IMR-90 (cell line): ENCODE results near the gene MGLL. TPM values are rescaled to one million over a fixed set of nuclear protein-coding genes. Genes with fewer than 3 reads are reported as not detected.

Experiments used
- ATAC-seq: fragments of 200-7000 bp; cut with Tn5 transposase; 2 replicates; pipeline ENCODE4 v1.9.1; 2020; ENCODE audit warnings: low read depth, mild to moderate bottlenecking, moderate library complexity
- BruUV-seq: library from RNA; stranded (reverse); fragments of 400-500 nt; replicated peaks from 2 replicates; lab custom pipeline; 2021; lab: Mats Ljungman, UMichigan
- CTCF ChIA-PET: fragments of 300-600 bp; formaldehyde crosslinking; extraction: SDS; loops from one replicate; lab custom pipeline; 2021; ENCODE audit warnings: antibody characterized with exemption; lab: Yijun Ruan, JAX
- POLR2A ChIA-PET: fragments of 300-600 bp; sonication (Branson Sonifier 250); formaldehyde crosslinking; loops from one replicate; lab custom pipeline; 2022; ENCODE audit warnings: antibody characterized with exemption; ENCODE audit not compliant: unreplicated experiment; lab: Charles Lee
- DNase-seq: peaks from one replicate; pipeline ENCODE4 v3.0.0; 2013
- H2AFZ ChIP-seq: replicated peaks from 2 replicates; pipeline ENCODE3; 2013; ENCODE audit warnings: low read length, mild to moderate bottlenecking; ENCODE audit not compliant: poor library complexity
- H2AK5ac ChIP-seq: 2 replicates; pipeline ENCODE4 v1.6.1; 2013; ENCODE audit warnings: low read depth, low read length, inconsistent platforms
- H2AK9ac ChIP-seq: replicated peaks from 2 replicates; pipeline ENCODE3; 2013; ENCODE audit warnings: mild to moderate bottlenecking, low read depth, low read length, moderate library complexity; ENCODE audit not compliant: poor library complexity
- H2BK120ac ChIP-seq: 2 replicates; pipeline ENCODE4 v1.6.1; 2013; ENCODE audit warnings: low read depth, low read length, inconsistent platforms
- H2BK15ac ChIP-seq: 3 replicates; pipeline ENCODE4 v1.6.1; 2013; ENCODE audit warnings: low read depth, low read length, inconsistent platforms
- H2BK20ac ChIP-seq: 2 replicates; pipeline ENCODE4 v1.6.1; 2013; ENCODE audit warnings: low read depth, mild to moderate bottlenecking, inconsistent platforms, low read length, moderate library complexity
- H2BK5ac ChIP-seq: 2 replicates; pipeline ENCODE4 v1.6.1; 2013; ENCODE audit warnings: mild to moderate bottlenecking, low read depth, low read length, inconsistent platforms; ENCODE audit not compliant: poor library complexity, severe bottlenecking
- H3K14ac ChIP-seq: replicated peaks from 2 replicates; pipeline ENCODE4 v1.6.1; 2013; ENCODE audit warnings: low read depth, low read length, inconsistent platforms
- H3K18ac ChIP-seq: 2 replicates; pipeline ENCODE4 v1.6.1; 2013; ENCODE audit warnings: low read depth, low read length, control low read depth
- H3K23ac ChIP-seq: 2 replicates; pipeline ENCODE4 v1.6.1; 2013; ENCODE audit warnings: low read depth, low read length, inconsistent platforms
- H3K27ac ChIP-seq: 2 replicates; pipeline ENCODE4 v1.5.1; 2013; ENCODE audit warnings: mild to moderate bottlenecking, control low read depth, low read length; ENCODE audit not compliant: insufficient read depth
- H3K27me3 ChIP-seq: 2 replicates; pipeline ENCODE4 v1.6.1; 2013; ENCODE audit warnings: low read length; ENCODE audit not compliant: control insufficient read depth, insufficient read depth
- H3K36me3 ChIP-seq: 2 replicates; pipeline ENCODE4 v1.6.1; 2013; ENCODE audit warnings: low read length, mixed read lengths; ENCODE audit not compliant: control insufficient read depth, insufficient read depth
- H3K4ac ChIP-seq: 2 replicates; pipeline ENCODE4 v1.6.1; 2013; ENCODE audit warnings: low read depth, low read length, inconsistent platforms
- H3K4me1 ChIP-seq: 2 replicates; pipeline ENCODE4 v1.6.1; 2013; ENCODE audit warnings: low read length, mixed read lengths; ENCODE audit not compliant: control insufficient read depth, insufficient read depth
- H3K4me2 ChIP-seq: 2 replicates; pipeline ENCODE4 v1.6.1; 2013; ENCODE audit warnings: low read depth, mild to moderate bottlenecking, control low read depth, low read length, moderate library complexity
- H3K4me3 ChIP-seq: 2 replicates; pipeline ENCODE4 v1.5.1; 2013; ENCODE audit warnings: low read depth, mild to moderate bottlenecking, control low read depth, low read length, moderate library complexity; ENCODE audit not compliant: insufficient read depth
- H3K56ac ChIP-seq: 2 replicates; pipeline ENCODE4 v1.6.1; 2013; ENCODE audit warnings: low read length, inconsistent platforms; ENCODE audit not compliant: insufficient read depth; ENCODE audit errors: extremely low read depth
- H3K79me1 ChIP-seq, 2 experiments: 2 replicates each; pipeline ENCODE4 v1.6.1; 2013; ENCODE audit warnings: low read length in 2 of 2, inconsistent platforms in 1 of 2, low read depth in 1 of 2
- H3K9ac ChIP-seq: 2 replicates; pipeline ENCODE4 v1.6.1; 2013; ENCODE audit warnings: low read depth, low read length, control low read depth
- H3K9me1 ChIP-seq: 2 replicates; pipeline ENCODE4 v1.6.1; 2013; ENCODE audit warnings: low read length, inconsistent platforms; ENCODE audit not compliant: insufficient read depth
- H3K9me3 ChIP-seq: 2 replicates; pipeline ENCODE4 v1.6.1; 2013; ENCODE audit warnings: low read length; ENCODE audit not compliant: control insufficient read depth, insufficient read depth
- H4K20me1 ChIP-seq: 2 replicates; pipeline ENCODE4 v1.6.1; 2013; ENCODE audit warnings: low read length, inconsistent platforms; ENCODE audit not compliant: insufficient read depth
- H4K5ac ChIP-seq: 2 replicates; pipeline ENCODE4 v1.6.1; 2013; ENCODE audit warnings: mild to moderate bottlenecking, low read depth, low read length, control low read depth
- H4K8ac ChIP-seq, 2 experiments: 2 replicates each; pipeline ENCODE4 v1.6.1; 2013; ENCODE audit warnings: low read depth in 2 of 2, low read length in 2 of 2, control low read depth in 1 of 2, inconsistent platforms in 1 of 2
- H4K91ac ChIP-seq: 2 replicates; pipeline ENCODE4 v1.6.1; 2013; ENCODE audit warnings: low read depth, low read length, inconsistent platforms; ENCODE audit not compliant: insufficient read depth
- BHLHE40 ChIP-seq: fragments of 150-350 bp; IDR thresholded peaks from 2 replicates; pipeline ENCODE4 v1.6.1; 2016; ENCODE audit warnings: mild to moderate bottlenecking, low read depth, low read length
- CEBPB ChIP-seq: IDR thresholded peaks from 2 replicates; pipeline ENCODE4 v1.6.1; 2012; ENCODE audit warnings: low read depth, low read length, improper control_type of control experiment
- CHD1 ChIP-seq: IDR thresholded peaks from 2 replicates; pipeline ENCODE4 v1.6.1; 2012; ENCODE audit warnings: low read depth, low read length, improper control_type of control experiment
- CTCF ChIP-seq: conservative IDR thresholded peaks from 2 replicates; pipeline ENCODE4 v1.5.1; 2012; ENCODE audit warnings: mild to moderate bottlenecking, low read depth, low read length, improper control_type of control experiment
- ELK1 ChIP-seq: fragments of 150-350 bp; IDR thresholded peaks from 2 replicates; pipeline ENCODE4 v1.6.1; 2016; ENCODE audit warnings: low read depth, mild to moderate bottlenecking, low read length, moderate library complexity, borderline replicate concordance
- FOS ChIP-seq: fragments of 150-350 bp; IDR thresholded peaks from 2 replicates; pipeline ENCODE4 v1.6.1; 2016; ENCODE audit warnings: low read depth, low read length
- MAFK ChIP-seq: IDR thresholded peaks from 2 replicates; pipeline ENCODE4 v1.6.1; 2012; ENCODE audit warnings: low read depth, low read length, improper control_type of control experiment
- MAZ ChIP-seq: IDR thresholded peaks from 2 replicates; pipeline ENCODE4 v1.6.1; 2012; ENCODE audit warnings: low read depth, mild to moderate bottlenecking, low read length, improper control_type of control experiment, moderate library complexity, borderline replicate concordance
- MXI1 ChIP-seq: IDR thresholded peaks from 2 replicates; pipeline ENCODE4 v1.6.1; 2012; ENCODE audit warnings: low read depth, mild to moderate bottlenecking, low read length, moderate library complexity, borderline replicate concordance
- NFE2L2 ChIP-seq: fragments of 150-350 bp; IDR thresholded peaks from 2 replicates; pipeline ENCODE4 v1.6.1; 2016; ENCODE audit warnings: low read depth, mild to moderate bottlenecking, low read length
- POLR2A ChIP-seq: IDR thresholded peaks from 2 replicates; pipeline ENCODE4 v1.6.1; 2012; ENCODE audit warnings: mild to moderate bottlenecking, low read depth, low read length
- RAD21 ChIP-seq: IDR thresholded peaks from 2 replicates; pipeline ENCODE4 v1.6.1; 2012; ENCODE audit warnings: low read length, improper control_type of control experiment
- RCOR1 ChIP-seq: IDR thresholded peaks from 2 replicates; pipeline ENCODE4 v1.6.1; 2012; ENCODE audit warnings: mild to moderate bottlenecking, low read length, improper control_type of control experiment; ENCODE audit not compliant: insufficient replicate concordance
- RFX5 ChIP-seq: IDR thresholded peaks from 2 replicates; pipeline ENCODE4 v1.8.0; 2012; ENCODE audit warnings: low read depth, mild to moderate bottlenecking, low read length, moderate library complexity
- SMC3 ChIP-seq: fragments of 150-350 bp; IDR thresholded peaks from 2 replicates; pipeline ENCODE4 v1.6.1; 2016; ENCODE audit warnings: low read depth, mild to moderate bottlenecking, antibody characterized with exemption, low read length, moderate library complexity
- USF2 ChIP-seq: fragments of 150-350 bp; IDR thresholded peaks from 2 replicates; pipeline ENCODE4 v1.6.1; 2017; ENCODE audit warnings: mild to moderate bottlenecking, antibody characterized with exemption, low read length, low read depth
- WGBS, 2 experiments: methylation state at CpG; one replicate each; pipeline versions ENCODE4 v1.1.5 to v1.1.7; 2013; ENCODE audit warnings: missing lambda C conversion rate in 2 of 2; ENCODE audit not compliant: insufficient read length in 1 of 2; ENCODE audit errors: extremely low coverage in 2 of 2; 5-methylcytosine and 5-hydroxymethylcytosine counted together
- dilution Hi-C: fragments of 300-500 bp; cut with HindIII; formaldehyde crosslinking; loops from one replicate; pipeline ENCODE4 v1.14.3; 2018; ENCODE audit warnings: low sequenced_read_pairs; ENCODE audit not compliant: unreplicated experiment
- in situ Hi-C: fragments of 300-500 bp; cut with MboI; formaldehyde crosslinking; loops from 3 replicates; pipeline ENCODE4 v1.14.3; 2019; ENCODE audit warnings: low sequenced_read_pairs, inconsistent platforms, mixed read lengths
- intact Hi-C: fragments of 100-400 bp; cut with micrococcal nuclease; formaldehyde crosslinking; loops from 2 replicates; pipeline ENCODE4 v1.10.0; 2022
- polyA plus RNA-seq, 3 experiments: library from polyadenylated mRNA; depleted of rRNA; stranded (reverse); fragments of >200 nt; gene quantifications; 2 replicates each; pipeline ENCODE4 v1.2.3, GENCODE V29; 2012; ENCODE audit warnings: low replicate concordance in 1 of 3
- total RNA-seq: library from RNA; depleted of rRNA; stranded (reverse); fragments of >200 nt; gene quantifications from 2 replicates; pipeline ENCODE4 v1.2.3, GENCODE V29; 2012

Gene MGLL
- total and polyA plus RNA-seq, 2 of the 4 experiments (the other 2 are of a cell fraction): 23.7 to 60.6 TPM

DNA sequence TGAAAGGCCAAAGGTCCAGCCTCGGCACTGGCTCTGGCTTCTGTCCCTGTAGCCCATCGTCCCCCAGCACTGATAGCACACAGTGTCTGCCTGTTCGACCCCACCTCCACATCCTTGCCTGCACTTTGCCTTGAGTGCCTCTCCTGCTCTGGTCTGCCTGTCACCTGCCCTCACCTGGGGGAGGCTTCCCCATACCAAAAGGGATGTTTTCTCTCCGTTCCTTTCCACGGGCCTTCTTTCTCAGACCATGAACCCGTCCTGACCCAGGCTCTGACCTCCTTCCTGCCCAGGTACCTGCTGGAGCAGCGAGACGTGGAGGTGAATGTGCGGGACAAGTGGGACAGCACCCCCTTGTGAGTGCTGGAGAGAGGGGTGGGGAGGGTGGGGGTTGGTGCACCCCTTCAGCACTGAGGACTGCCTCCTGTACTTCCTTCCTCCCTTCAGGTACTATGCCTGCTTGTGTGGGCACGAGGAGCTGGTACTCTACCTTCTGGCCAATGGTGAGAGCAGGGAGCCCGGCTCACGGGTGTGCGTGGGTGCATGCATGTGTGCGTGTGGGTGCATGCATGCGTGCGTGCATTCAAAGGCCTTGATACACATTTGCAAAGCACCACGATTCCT is 148.1 kb downstream of the MGLL start:
- POLR2A ChIA-PET: no interaction called here
- Histone ChIP-seq H3K79me1 (peaks cover 19 to 35% of the 10 kb centered on the region in 2 experiments), H3K14ac (no peak overlapping the region), H4K8ac (no peak overlapping the region), H2BK20ac (no peak overlapping the region), H2BK5ac (no peak overlapping the region), H3K9me3 (no peaks in the 10 kb centered on the region), H3K27me3 (no peaks in the 10 kb centered on the region), H4K5ac (no peak overlapping the region), H2BK120ac (no peak overlapping the region), H2AK5ac (no peak overlapping the region), H3K4me1 (peaks cover 10% of the 10 kb centered on the region), H3K4ac (no peak overlapping the region), H2AK9ac (no peak overlapping the region), H3K4me3 (no peak overlapping the region), H4K91ac (no peak overlapping the region), H2AFZ (no peak overlapping the region), H3K4me2 (peak overlapping the region; percentile 59; the same call in 1 of the 2 replicates), H2BK15ac (no peak overlapping the region), H3K9ac (no peak overlapping the region), H4K20me1 (no peaks in the 10 kb centered on the region; the same call in none of the 2 replicates), H3K56ac (no peak overlapping the region), H3K36me3 (peaks cover 28% of the 10 kb centered on the region), H3K18ac (no peak overlapping the region), H3K9me1 (peaks cover 10% of the 10 kb centered on the region; the same call in 1 of the 2 replicates), H3K23ac (no peak overlapping the region), H3K27ac (no peak overlapping the region)
- no TSS peak for BruUV-seq
- DNase-seq: no peak
- CTCF ChIA-PET: no interaction called here
- TF ChIP-seq NFE2L2 (no peak), BHLHE40 (no peak), ELK1 (no peak), POLR2A (no peak), MAZ (no peak), CEBPB (no peak), RAD21 (no peak), USF2 (no peak), MAFK (no peak), RFX5 (no peak), RCOR1 (no peak), SMC3 (no peak), CHD1 (no peak), FOS (no peak), CTCF (no peak), MXI1 (no peak)
- intact Hi-C loops: no loop called here
- in situ Hi-C loops: no loop called here
- 91% methylated on average over 9 of the region's 17 CpGs; no CpG with 5 or more reads in 1 of the 2 experiments for WGBS, 2 experiments
- ATAC-seq: no peak
- dilution Hi-C loops: no loop called here
